ENCODE measurements around the gene SHF. TPM values are rescaled to one million over a fixed set of nuclear protein-coding genes. Genes with fewer than 3 reads are reported as not detected.
"Not testable (repeated sequence)": the region's sequence is repeated elsewhere in the genome, so short reads cannot be mapped to it uniquely, and the experiment has no call there.

The SHF gene
- total RNA-seq, 1 donor from 2014 or later, result 1.6 TPM

- no peak for ATAC-seq
Measured at GRCh38 chr15:45143946-45144345, 43.8 kb downstream of the SHF start.

- ATAC-seq, result no peak
Measured at GRCh38 chr15:45143056-45143455, 44.7 kb downstream of the SHF start.

GRCh38 chr15:45141386-45141785, 46.4 kb downstream of the SHF start:
- no peak for ATAC-seq

- no peak for ATAC-seq
Measured at GRCh38 chr15:45140557-45141250, 47.1 kb downstream of the SHF start.

- ATAC-seq, result no peak
Measured at GRCh38 chr15:45139770-45140169, 48.0 kb downstream of the SHF start.

GRCh38 chr15:45138814-45139765, 48.7 kb downstream of the SHF start:
- no peak for ATAC-seq

GRCh38 chr15:45137703-45138102, 50.1 kb downstream of the SHF start:
- no peak for ATAC-seq

GRCh38 chr15:45136378-45136764, 51.4 kb downstream of the SHF start:
- no peak for ATAC-seq

GRCh38 chr15:45135705-45136377, 51.9 kb downstream of the SHF start:
- ATAC-seq, result not testable (repeated sequence)

GRCh38 chr15:45134682-45135604, 52.8 kb downstream of the SHF start:
- no peak for ATAC-seq

- ATAC-seq, result no peak
Measured at GRCh38 chr15:45134046-45134445, 53.7 kb downstream of the SHF start.

- ATAC-seq, result no peak
Measured at GRCh38 chr15:45133561-45133920, 54.2 kb downstream of the SHF start.

GRCh38 chr15:45132844-45133560, 54.8 kb downstream of the SHF start:
- ATAC-seq, result peak; percentile 17

- ATAC-seq, result no peak
Measured at GRCh38 chr15:45131510-45131909, 56.3 kb downstream of the SHF start.

- ATAC-seq, result peak; percentile 0
Measured at GRCh38 chr15:45130291-45131000, 57.3 kb downstream of the SHF start.

GRCh38 chr15:45129651-45130129, 58.1 kb downstream of the SHF start, which contains the start of the genes DUOX1 and DUOXA1:
TSS of gene DUOX1 (plus strand) at chr15:45129994. CDS start at chr15:45131967, 1,973 bp downstream.
TSS of gene DUOXA1 (minus strand) at chr15:45129879. CDS start at chr15:45123014, 6,865 bp downstream.
- peak; percentile 91 for ATAC-seq

- ATAC-seq, result peak; percentile 60
Measured at GRCh38 chr15:45128971-45129639, 58.7 kb downstream of the SHF start.

GRCh38 chr15:45126535-45127158, 61.1 kb downstream of the SHF start:
- peak; percentile 13 for ATAC-seq

GRCh38 chr15:45123397-45123796, 64.4 kb downstream of the SHF start:
- peak; percentile 67 for ATAC-seq
